ACHN (cell line): ENCODE measurements around the gene SGTB.
"Not testable (repeated sequence)": the region's sequence is repeated elsewhere in the genome, so short reads cannot be mapped to it uniquely, and the experiment has no call there.

ENCODE experiments used
- DNase-seq: peaks from one replicate; pipeline ENCODE4 v3.0.0-alpha.2; 2015
- in situ Hi-C: cut with HindIII; loops from 2 replicates; pipeline ENCODE4 v1.10.0; 2017; ENCODE audit warnings: low sequenced_read_pairs, low pct_ligation_motif_present, low pct_unique_long_range_greater_than_20kb

Gene SGTB

GRCh38 chr5:65695896-65696295, 26.0 kb downstream of the SGTB start:
- in situ Hi-C loops, result no loop called here
- DNase-seq, result no peak

DNA sequence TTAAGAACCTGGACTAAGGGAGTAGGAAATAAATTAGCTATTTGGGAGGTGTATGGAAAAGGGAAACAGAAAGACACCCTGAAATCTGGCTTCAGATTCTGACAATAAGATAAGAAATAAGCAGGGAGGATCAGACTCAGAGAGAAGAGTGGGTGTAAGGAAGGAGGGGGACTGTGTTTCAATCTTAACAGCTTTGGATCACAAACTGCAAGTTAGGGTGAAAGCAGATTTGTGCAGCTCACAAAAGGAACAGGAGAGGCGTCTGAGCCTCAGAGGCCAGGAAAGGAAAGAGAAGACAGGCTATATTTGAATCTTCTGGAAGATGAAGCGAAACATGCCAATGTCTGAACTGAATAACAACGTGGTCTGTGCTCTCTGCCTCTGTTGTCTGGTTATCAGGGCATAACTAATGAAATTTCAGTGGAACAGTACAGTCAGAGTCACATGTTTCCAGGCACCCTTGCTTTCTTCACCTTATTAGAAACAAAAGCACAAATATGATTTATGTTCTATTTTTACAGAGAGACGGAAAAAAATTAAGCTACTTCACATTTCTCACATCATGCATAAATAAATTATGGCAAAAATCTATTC, 26.6 kb downstream of the SGTB start:
- in situ Hi-C loops, result no loop called here

GRCh38 chr5:65693121-65693520, 28.8 kb downstream of the SGTB start:
- no peak for DNase-seq
- in situ Hi-C loops, result no loop called here

More for the DNA sequence above, 26.6 kb downstream of the SGTB start:
- DNase-seq, result no peak

GRCh38 chr5:65682148-65682547, 39.8 kb downstream of the SGTB start:
- in situ Hi-C loops, result no loop called here
- no peak for DNase-seq

DNA sequence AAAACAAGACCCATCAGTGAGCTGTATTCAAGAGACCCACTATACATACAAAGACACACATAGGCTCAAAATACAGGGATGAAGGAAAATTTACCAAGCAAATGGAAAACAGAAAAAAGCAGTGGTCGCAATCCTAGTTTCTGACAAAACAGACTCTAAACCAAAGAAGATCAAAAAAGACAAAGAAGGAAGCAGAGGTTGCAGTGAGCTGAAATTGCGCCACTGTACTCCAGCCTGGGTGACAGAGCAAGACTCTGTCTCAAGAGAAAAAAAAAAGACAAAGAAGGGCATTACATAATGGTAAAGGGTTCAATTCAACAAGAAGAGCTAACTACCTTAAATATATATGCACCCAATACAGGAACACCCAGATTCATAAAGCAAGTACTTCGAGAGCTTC, 45.9 kb downstream of the SGTB start:
- DNase-seq, in situ Hi-C loops: not testable (repeated sequence)

GRCh38 chr5:65674749-65675148, 47.2 kb downstream of the SGTB start:
- no peak for DNase-seq
- in situ Hi-C loops, result no loop called here

DNA sequence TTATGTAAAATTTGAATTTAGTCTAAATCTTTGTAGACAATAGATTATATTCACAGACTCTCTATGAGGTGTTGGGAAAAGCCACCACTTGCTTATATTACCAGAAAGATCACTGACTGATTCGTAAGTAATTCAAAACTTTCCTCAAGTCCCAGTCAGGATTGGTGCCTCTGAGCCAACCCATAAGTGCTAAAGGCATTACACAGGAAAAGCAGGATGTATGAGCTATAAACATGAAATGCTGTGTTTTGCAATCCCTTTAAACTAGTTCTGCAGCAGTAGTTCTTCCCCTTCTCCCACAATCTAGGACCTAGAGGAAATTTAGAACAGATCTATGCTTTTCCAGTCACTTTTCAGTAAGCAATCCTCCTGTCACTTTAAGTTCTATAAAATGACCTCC, 49.1 kb downstream of the SGTB start:
- in situ Hi-C loops, result no loop called here
- DNase-seq, result no peak

- no peak for DNase-seq
- in situ Hi-C loops, result no loop called here
These were observed 53.2 kb downstream of the SGTB start for GRCh38 chr5:65668696-65669095.

- DNase-seq, result peak; percentile 40
- in situ Hi-C loops, result no loop called here
These were observed 57.9 kb downstream of the SGTB start for GRCh38 chr5:65663804-65664521.

GRCh38 chr5:65654713-65655112, 67.2 kb downstream of the SGTB start:
- no peak for DNase-seq
- in situ Hi-C loops, result no loop called here

- in situ Hi-C loops, result no loop called here
- no peak for DNase-seq
These were observed 70.8 kb downstream of the SGTB start for GRCh38 chr5:65651144-65651543.

GRCh38 chr5:65647941-65648340, 74.0 kb downstream of the SGTB start:
- in situ Hi-C loops, result no loop called here
- DNase-seq, result no peak

DNA sequence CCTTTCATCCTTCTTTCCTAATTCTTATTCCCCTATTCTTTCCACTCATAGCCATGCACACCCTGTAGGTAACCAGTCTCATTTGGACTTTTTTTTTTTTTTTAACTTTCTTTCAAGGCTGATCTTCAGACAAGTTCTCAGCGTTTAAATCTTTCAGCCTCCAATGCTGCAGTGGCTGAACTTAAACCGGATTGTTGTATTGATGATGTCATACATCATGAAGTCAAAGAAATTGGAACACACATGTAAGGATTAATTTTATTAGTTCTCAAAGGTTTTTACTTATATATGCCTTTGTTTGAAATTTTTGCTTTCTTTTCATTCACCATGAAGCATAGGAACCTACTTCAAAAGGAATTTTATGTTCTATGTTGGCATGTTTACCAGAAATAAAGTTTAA, 75.0 kb downstream of the SGTB start:
- in situ Hi-C loops, result no loop called here
- DNase-seq, result no peak

- in situ Hi-C loops, result no loop called here
- DNase-seq, result no peak
These were observed 81.7 kb downstream of the SGTB start for GRCh38 chr5:65640240-65640639.

DNA sequence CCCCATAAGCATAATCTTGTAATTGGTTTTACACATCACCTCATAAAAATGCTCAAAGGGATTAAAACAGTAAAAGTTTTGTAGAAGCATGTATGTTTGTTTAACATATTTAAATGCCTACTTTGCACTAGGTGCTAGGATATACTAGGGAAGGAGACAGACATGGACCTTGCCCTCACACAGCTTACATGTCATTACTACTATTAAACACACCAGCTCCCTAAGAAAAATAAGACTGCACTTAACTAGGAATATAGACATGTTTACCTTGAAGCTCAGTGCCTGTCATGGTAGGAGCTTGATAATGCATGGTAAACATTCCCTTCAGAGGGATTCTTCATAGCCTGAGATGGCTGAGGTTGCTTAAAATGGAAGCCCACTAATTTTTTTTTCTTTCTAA, 90.9 kb downstream of the SGTB start:
- in situ Hi-C loops, result no loop called here
- no peak for DNase-seq

GRCh38 chr5:65625743-65626142, 96.2 kb downstream of the SGTB start:
- in situ Hi-C loops, result no loop called here
- DNase-seq, result no peak

GRCh38 chr5:65624571-65625555, 97.0 kb downstream of the SGTB start, which contains the start of the genes SHLD3 and TRAPPC13:
Gene SHLD3, plus strand, starts transcription at chr5:65625027. Its CDS starts 4,561 bp downstream, at chr5:65629588.
Gene TRAPPC13, plus strand, starts transcription at chr5:65625027. Its CDS starts 34 bp downstream, at chr5:65625061.
- DNase-seq, result peak; percentile 80
- in situ Hi-C loops, result no loop called here

- in situ Hi-C loops, result no loop called here
- peak; percentile 91 for DNase-seq
These were observed 97.8 kb downstream of the SGTB start, which contains the start of gene TRIM23 for GRCh38 chr5:65624025-65624570. Gene TRIM23, minus strand, starts transcription at chr5:65624333. Its CDS starts 59 bp downstream, at chr5:65624274.

DNA sequence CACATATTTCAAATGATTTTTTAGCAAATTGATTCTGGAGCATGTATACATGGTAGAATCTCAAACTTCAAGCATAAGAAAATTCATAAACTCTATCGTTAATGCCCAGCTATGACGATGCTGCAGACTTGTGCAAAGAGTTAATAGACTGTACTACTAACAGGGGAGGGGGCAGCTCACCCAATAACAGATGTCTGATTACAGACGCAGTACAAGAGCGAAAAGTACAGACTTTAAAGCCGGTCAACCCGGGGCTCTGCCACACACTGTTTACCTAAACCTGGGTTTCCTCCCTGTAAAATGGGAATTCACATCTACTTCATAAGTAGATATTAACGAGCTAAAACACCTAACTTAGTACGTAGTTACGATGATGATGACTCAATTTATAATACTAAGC, 98.4 kb downstream of the SGTB start:
- in situ Hi-C loops, result no loop called here
- no peak for DNase-seq
